K562 (cell line): Measurements from ENCODE around the gene BCORL1. TPM values are rescaled to one million over a fixed set of nuclear protein-coding genes. Genes with fewer than 3 reads are reported as not detected.

ENCODE experiments used
- AFF1 ChIP-seq, 2 experiments: fragments of 450-650 bp; IDR thresholded peaks; 2 replicates each; pipeline ENCODE4 v1.6.1; 2018; ENCODE audit warnings: mild to moderate bottlenecking in 2 of 2, low read depth in 1 of 2; ENCODE audit not compliant: partially characterized antibody in 2 of 2
- CBFA2T2 ChIP-seq: fragments of 450-650 bp; conservative IDR thresholded peaks from 2 replicates; pipeline ENCODE4 v1.6.1; 2017; ENCODE audit warnings: mild to moderate bottlenecking
- CEBPB ChIP-seq: fragments of 450-650 bp; IDR thresholded peaks from 2 replicates; pipeline ENCODE4 v1.6.1; 2016; ENCODE audit warnings: missing genetic modification characterization, missing compliant biosample characterization
- ELF2 ChIP-seq: fragments of 250-450 bp; sonication (Bioruptor Pico); IDR thresholded peaks from 2 replicates; pipeline ENCODE4 v1.5.0; 2021; ENCODE audit warnings: mild to moderate bottlenecking
- EZH2 ChIP-seq: IDR thresholded peaks from 2 replicates; pipeline ENCODE4 v1.6.1; 2012; ENCODE audit warnings: low read depth, mild to moderate bottlenecking, inconsistent platforms, low read length, borderline replicate concordance
- FOSL1 ChIP-seq: fragments of 200-800 bp; sonication (Bioruptor generic); conservative IDR thresholded peaks from 2 replicates; pipeline ENCODE4 v1.6.1; 2016; ENCODE audit warnings: missing genetic modification characterization, missing compliant biosample characterization
- GTF2E2 ChIP-seq: fragments of 200-800 bp; sonication (Bioruptor generic); IDR thresholded peaks from 2 replicates; pipeline ENCODE4 v1.6.1; 2016; ENCODE audit warnings: missing genetic modification characterization, missing compliant biosample characterization
- GTF2F1 ChIP-seq: IDR thresholded peaks from 2 replicates; pipeline ENCODE4 v1.6.1; 2011; ENCODE audit warnings: low read depth, low read length, improper control_type of control experiment
- HNRNPL ChIP-seq: fragments of 200-400 bp; formaldehyde crosslinking; IDR thresholded peaks from 2 replicates; pipeline ENCODE4 v1.6.1; 2017; ENCODE audit warnings: low read depth, mild to moderate bottlenecking, low read length
- MEF2D ChIP-seq: conservative IDR thresholded peaks from 2 replicates; pipeline ENCODE4 v1.6.1; 2016; ENCODE audit warnings: low read depth, missing genetic modification characterization, missing compliant biosample characterization
- NKRF ChIP-seq: fragments of 450-650 bp; IDR thresholded peaks from 2 replicates; pipeline ENCODE4 v1.6.1; 2016; ENCODE audit warnings: borderline replicate concordance
- PHF20 ChIP-seq: fragments of 450-650 bp; IDR thresholded peaks from 2 replicates; pipeline ENCODE4 v1.6.1; 2018; ENCODE audit not compliant: partially characterized antibody
- RAD21 ChIP-seq, 2 experiments: fragments of 250-450 bp in 1 of 2; fragments of 450-650 bp in 1 of 2; sonication (Bioruptor Pico) in 1 of 2; formaldehyde crosslinking in 1 of 2; IDR thresholded peaks in 1 of 2; conservative IDR thresholded peaks in 1 of 2; 2 replicates each; pipeline versions ENCODE4 v1.4.0 to v1.8.0; 2020 to 2022; ENCODE audit warnings: mild to moderate bottlenecking in 2 of 2, moderate library complexity in 1 of 2
- SNIP1 ChIP-seq: fragments of 450-650 bp; IDR thresholded peaks from 2 replicates; pipeline ENCODE4 v1.7.1; 2017; ENCODE audit warnings: low read depth, mild to moderate bottlenecking
- SOX6 ChIP-seq: fragments of 450-650 bp; IDR thresholded peaks from 2 replicates; pipeline ENCODE4 v1.6.1; 2014; ENCODE audit warnings: mild to moderate bottlenecking
- ZNF384 ChIP-seq: IDR thresholded peaks from 2 replicates; pipeline ENCODE4 v1.6.1; 2012; ENCODE audit warnings: low read depth, low read length, improper control_type of control experiment
- ZNF57 ChIP-seq: fragments of 450-650 bp; formaldehyde crosslinking; IDR thresholded peaks from 2 replicates; pipeline ENCODE4 v1.4.0; 2020; ENCODE audit warnings: mild to moderate bottlenecking, moderate library complexity
- polyA plus RNA-seq, 8 experiments: library from polyadenylated mRNA; depleted of rRNA in 4 of 8; stranded (reverse) in 5 of 8; unstranded in 3 of 8; fragments of >200 nt; fragmentation: Nextera tagmentation in 2 of 8; fragmentation: Illumina TruSeq in 1 of 8; extraction: Ambion mirVana in 2 of 8; extraction: Trizol in 1 of 8; gene quantifications; 2 replicates each; pipeline versions ENCODE4 v1.2.1 to v1.2.3, GENCODE V29; 2011 to 2014; ENCODE audit warnings: inconsistent platforms in 1 of 8, missing spikeins in 1 of 8
- total RNA-seq, 7 experiments: library from RNA; depleted of rRNA in 6 of 7; stranded (reverse); fragments of >200 nt in 6 of 7; fragmentation: Illumina TruSeq in 2 of 7; extraction: Trizol in 2 of 7; gene quantifications; 2 replicates each; pipeline versions ENCODE4 v1.2.1 to v1.2.3, GENCODE V29; 2011 to 2021; ENCODE audit warnings: low replicate concordance in 1 of 7
- TF ChIP-seq, protein P1 (sequence below): fragments of 450-650 bp; IDR thresholded peaks from 2 replicates; pipeline ENCODE4 v1.6.1; 2016; ENCODE audit warnings: antibody characterized with exemption
- TF ChIP-seq, protein P2 (sequence below): fragments of 250-450 bp; sonication (Bioruptor Pico); IDR thresholded peaks from 2 replicates; pipeline ENCODE4 v1.8.0; 2022; ENCODE audit warnings: moderate library complexity, mild to moderate bottlenecking, inconsistent platforms

BCORL1 gene
- total and polyA plus RNA-seq, 9 of the 15 experiments (the other 6 are each of a cell fraction or from before 2014, with no cell fraction given), result 0.48 to 29.6 (median 2.1) TPM

DNA sequence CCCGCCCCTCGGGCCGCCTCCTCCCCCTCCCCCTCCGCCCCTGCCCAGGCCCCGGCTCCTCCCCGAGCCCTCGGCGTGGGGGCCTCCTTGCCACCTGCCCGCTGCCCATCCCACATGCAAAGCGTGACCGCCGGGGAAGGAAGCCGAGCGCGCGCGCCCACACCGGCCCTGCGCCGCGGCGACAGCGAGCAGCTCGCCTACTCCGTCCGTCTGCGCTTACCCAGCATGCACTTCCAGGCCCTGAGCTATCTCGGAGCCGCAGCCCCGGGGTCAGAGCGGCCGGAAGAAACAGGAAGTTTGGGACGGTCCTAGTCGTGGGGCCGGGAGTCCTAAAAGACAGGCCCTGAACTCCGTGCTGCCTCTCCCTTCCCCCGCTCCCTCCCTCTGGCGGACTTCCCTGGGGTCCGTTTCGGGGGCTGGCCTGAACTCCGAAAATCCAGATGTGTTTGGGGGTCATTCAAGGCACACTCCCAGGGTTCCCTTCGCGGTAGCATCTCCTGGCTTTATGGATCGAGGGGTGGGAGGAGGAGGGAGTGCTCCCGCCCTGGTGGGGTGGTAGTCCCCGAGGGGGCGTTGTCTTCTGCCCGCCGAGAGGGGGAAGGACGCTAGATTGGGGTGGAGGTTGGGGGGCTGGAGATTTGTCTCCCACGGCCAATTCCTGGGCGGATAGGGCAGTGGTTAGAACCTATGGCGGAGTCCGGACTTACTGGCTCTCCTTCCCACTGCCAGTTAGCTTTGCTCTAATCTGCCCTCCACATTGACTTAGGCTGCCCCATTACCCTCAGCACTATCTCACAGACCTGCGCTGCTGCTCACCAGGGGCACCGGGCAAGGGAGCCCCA lies 25.0 kb upstream of the BCORL1 start (continued):
- TF ChIP-seq, protein P1, sequence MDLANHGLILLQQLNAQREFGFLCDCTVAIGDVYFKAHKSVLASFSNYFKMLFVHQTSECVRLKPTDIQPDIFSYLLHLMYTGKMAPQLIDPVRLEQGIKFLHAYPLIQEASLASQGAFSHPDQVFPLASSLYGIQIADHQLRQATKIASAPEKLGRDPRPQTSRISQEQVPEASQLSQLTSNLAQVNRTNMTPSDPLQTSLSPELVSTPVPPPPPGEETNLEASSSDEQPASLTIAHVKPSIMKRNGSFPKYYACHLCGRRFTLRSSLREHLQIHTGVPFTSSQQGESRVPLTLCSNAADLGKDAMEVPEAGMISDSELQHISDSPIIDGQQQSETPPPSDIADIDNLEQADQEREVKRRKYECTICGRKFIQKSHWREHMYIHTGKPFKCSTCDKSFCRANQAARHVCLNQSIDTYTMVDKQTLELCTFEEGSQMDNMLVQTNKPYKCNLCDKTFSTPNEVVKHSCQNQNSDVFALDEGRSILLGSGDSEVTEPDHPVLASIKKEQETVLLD, result peak; percentile 27; the same call in 1 of the 2 replicates
- TF ChIP-seq SOX6, result peak; percentile 42
- TF ChIP-seq, protein P2, sequence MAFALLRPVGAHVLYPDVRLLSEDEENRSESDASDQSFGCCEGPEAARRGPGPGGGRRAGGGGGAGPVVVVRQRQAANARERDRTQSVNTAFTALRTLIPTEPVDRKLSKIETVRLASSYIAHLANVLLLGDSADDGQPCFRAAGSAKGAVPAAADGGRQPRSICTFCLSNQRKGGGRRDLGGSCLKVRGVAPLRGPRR, result no peak
- peak; percentile 70 for TF ChIP-seq PHF20
- TF ChIP-seq HNRNPL, result peak; percentile 89; the same call in 1 of the 2 replicates
- no peak for TF ChIP-seq CEBPB
- TF ChIP-seq CBFA2T2, result peak; percentile 32; the same call in 1 of the 2 replicates
- no peak for TF ChIP-seq ZNF57
- no peak for TF ChIP-seq ELF2 (CRISPR knock-in tag)
- no peak for TF ChIP-seq MEF2D (tag)
- TF ChIP-seq SNIP1, result no peak
- TF ChIP-seq RAD21 (CRISPR knock-in tag; conservative IDR thresholded peaks at IDR 0.05 in 1 of 2, IDR thresholded peaks at IDR 0.05 in 1 of 2), result 0 out of 4 replicates have a peak, but pooled peaks of 1 of the 2 experiments have one; percentile 3
- no peak for TF ChIP-seq ZNF384
- TF ChIP-seq AFF1 (IDR thresholded peaks at IDR 0.05; ENCODE audit: low read depth in 1 of 2, partially characterized antibody in 2 of 2), result peak; percentile 34 to 67
- TF ChIP-seq EZH2, result no peak
- TF ChIP-seq FOSL1 (tag), result 0 out of 2 replicates have a peak, but pooled peaks have one; percentile 29
- TF ChIP-seq GTF2E2 (tag), result peak; percentile 72; the same call in 1 of the 2 replicates
- peak; percentile 51; the same call in 1 of the 2 replicates for TF ChIP-seq NKRF
- no peak for TF ChIP-seq GTF2F1
